H9 (cell line): ENCODE measurements around the gene SSBP3. TPM values are rescaled to one million over a fixed set of nuclear protein-coding genes. Genes with fewer than 3 reads are reported as not detected.

Experiments used
- DNase-seq: peaks from one replicate; pipeline ENCODE4 v3.0.0-alpha.2; 2017
- H2AFZ ChIP-seq: one replicate; pipeline ENCODE4 v1.6.1; 2013; ENCODE audit warnings: mild to moderate bottlenecking, low read length, control low read depth, moderate library complexity
- H2AK5ac ChIP-seq: 2 replicates; pipeline ENCODE4 v1.6.1; 2013; ENCODE audit warnings: low read length, control low read depth, mixed read lengths; ENCODE audit not compliant: insufficient read length
- H2BK120ac ChIP-seq: one replicate; pipeline ENCODE4 v1.6.1; 2013; ENCODE audit warnings: low read depth, mild to moderate bottlenecking, low read length, control low read depth, inconsistent platforms; ENCODE audit not compliant: poor library complexity, severe bottlenecking
- H2BK12ac ChIP-seq: 2 replicates; pipeline ENCODE4 v1.6.1; 2013; ENCODE audit warnings: low read length, control low read depth, mixed read lengths, low read depth; ENCODE audit not compliant: insufficient read length
- H2BK15ac ChIP-seq: 2 replicates; pipeline ENCODE4 v1.6.1; 2013; ENCODE audit warnings: low read depth, low read length, control low read depth
- H2BK20ac ChIP-seq: one replicate; pipeline ENCODE4 v1.6.1; 2013; ENCODE audit warnings: low read depth, mild to moderate bottlenecking, low read length, control low read depth, inconsistent platforms; ENCODE audit not compliant: poor library complexity, severe bottlenecking
- H2BK5ac ChIP-seq: 2 replicates; pipeline ENCODE4 v1.6.1; 2013; ENCODE audit warnings: low read length, control low read depth, mixed read lengths; ENCODE audit not compliant: insufficient read length
- H3K14ac ChIP-seq: 2 replicates; pipeline ENCODE4 v1.6.1; 2013; ENCODE audit warnings: low read length, control low read depth; ENCODE audit not compliant: insufficient read depth
- H3K18ac ChIP-seq: 2 replicates; pipeline ENCODE4 v1.6.1; 2013; ENCODE audit warnings: low read depth, mild to moderate bottlenecking, mixed read lengths, low read length, control low read depth; ENCODE audit not compliant: insufficient read length
- H3K23ac ChIP-seq: 2 replicates; pipeline ENCODE4 v1.6.1; 2013; ENCODE audit warnings: low read length, control low read depth, mixed read lengths, low read depth; ENCODE audit not compliant: insufficient read length
- H3K23me2 ChIP-seq: 2 replicates; pipeline ENCODE4 v1.6.1; 2013; ENCODE audit warnings: low read depth, mild to moderate bottlenecking, mixed read lengths, low read length, control low read depth; ENCODE audit not compliant: insufficient read length, poor library complexity, severe bottlenecking
- H3K27ac ChIP-seq: 2 replicates; pipeline ENCODE4 v1.5.1; 2013; ENCODE audit warnings: low read length, control low read depth, mixed read lengths, low read depth; ENCODE audit not compliant: insufficient read length
- H3K27me3 ChIP-seq: 2 replicates; pipeline ENCODE4 v1.6.1; 2013; ENCODE audit warnings: low read length, control low read depth, inconsistent platforms; ENCODE audit not compliant: insufficient read depth
- H3K4ac ChIP-seq: 2 replicates; pipeline ENCODE4 v1.6.1; 2013; ENCODE audit warnings: low read depth, mild to moderate bottlenecking, control low read depth, inconsistent platforms, low read length, moderate library complexity
- H3K4me1 ChIP-seq: 2 replicates; pipeline ENCODE4 v1.6.1; 2013; ENCODE audit warnings: low read length, control low read depth, inconsistent platforms; ENCODE audit not compliant: insufficient read depth
- H3K4me2 ChIP-seq: 2 replicates; pipeline ENCODE4 v1.6.1; 2013; ENCODE audit warnings: low read length, control low read depth, mixed read lengths; ENCODE audit not compliant: insufficient read length, insufficient read depth
- H3K56ac ChIP-seq: 2 replicates; pipeline ENCODE4 v1.6.1; 2013; ENCODE audit warnings: low read depth, mild to moderate bottlenecking, mixed read lengths, low read length, control low read depth; ENCODE audit not compliant: insufficient read length
- H3K79me1 ChIP-seq: 2 replicates; pipeline ENCODE4 v1.6.1; 2013; ENCODE audit warnings: low read depth, mild to moderate bottlenecking, moderate library complexity, low read length, control low read depth, inconsistent platforms; ENCODE audit not compliant: insufficient read depth, poor library complexity, severe bottlenecking
- H3K79me2 ChIP-seq: 2 replicates; pipeline ENCODE4 v1.6.1; 2013; ENCODE audit warnings: low read length, control low read depth, inconsistent platforms; ENCODE audit not compliant: insufficient read depth
- H3K9ac ChIP-seq: 2 replicates; pipeline ENCODE4 v1.6.1; 2013; ENCODE audit warnings: low read length, control low read depth, mixed read lengths; ENCODE audit not compliant: insufficient read length; ENCODE audit errors: extremely low read depth
- H3K9me3 ChIP-seq: one replicate; pipeline ENCODE4 v1.6.1; 2013; ENCODE audit warnings: low read depth, low read length, inconsistent platforms; ENCODE audit not compliant: control insufficient read depth
- H3T11ph ChIP-seq: one replicate; pipeline ENCODE4 v1.6.1; 2013; ENCODE audit warnings: mild to moderate bottlenecking, low read length, control low read depth, inconsistent platforms
- H4K20me1 ChIP-seq: one replicate; pipeline ENCODE4 v1.6.1; 2013; ENCODE audit not compliant: control insufficient read depth, insufficient read length, insufficient read depth
- H4K5ac ChIP-seq: 2 replicates; pipeline ENCODE4 v1.6.1; 2013; ENCODE audit warnings: low read depth, mild to moderate bottlenecking, mixed read lengths, low read length, control low read depth; ENCODE audit not compliant: insufficient read length
- H4K8ac ChIP-seq: replicated peaks from 2 replicates; pipeline ENCODE4 v1.6.1; 2013; ENCODE audit warnings: low read length, control low read depth, mixed read lengths, low read depth; ENCODE audit not compliant: insufficient read length
- H4K91ac ChIP-seq: 2 replicates; pipeline ENCODE4 v1.6.1; 2013; ENCODE audit warnings: low read depth, mild to moderate bottlenecking, moderate library complexity, mixed read lengths, low read length, control low read depth; ENCODE audit not compliant: insufficient read length
- H3K27ac Mint-ChIP-seq, 3 experiments: 2 replicates in 2 of 3; 3 replicates in 1 of 3; pipeline ENCODE4 v1.8.0; 2020 to 2021; ENCODE audit warnings: mixed read lengths in 3 of 3, mild to moderate bottlenecking in 1 of 3, moderate library complexity in 1 of 3
- H3K27me3 Mint-ChIP-seq: 2 replicates; pipeline ENCODE4 v1.8.0; 2021; ENCODE audit warnings: low read depth, mild to moderate bottlenecking, moderate library complexity, mixed read lengths
- H3K36me3 Mint-ChIP-seq, 3 experiments: 2 replicates in 2 of 3; 3 replicates in 1 of 3; pipeline ENCODE4 v1.8.0; 2020 to 2021; ENCODE audit warnings: low read depth in 3 of 3, mixed read lengths in 3 of 3; ENCODE audit not compliant: insufficient read depth in 1 of 3
- H3K4me1 Mint-ChIP-seq, 2 experiments: 2 replicates each; pipeline ENCODE4 v1.8.0; 2020; ENCODE audit warnings: mixed read lengths in 2 of 2
- H3K4me3 Mint-ChIP-seq, 2 experiments: 2 replicates in 1 of 2; 3 replicates in 1 of 2; pipeline ENCODE4 v1.8.0; 2020 to 2021; ENCODE audit warnings: mild to moderate bottlenecking in 2 of 2, mixed read lengths in 2 of 2, moderate library complexity in 1 of 2
- H3K9me3 Mint-ChIP-seq, 2 experiments: 2 replicates in 1 of 2; 3 replicates in 1 of 2; pipeline ENCODE4 v1.8.0; 2020; ENCODE audit warnings: mild to moderate bottlenecking in 2 of 2, mixed read lengths in 2 of 2, moderate library complexity in 1 of 2
- CTCF ChIP-seq: fragments of 200-600 bp; sonication (generic); conservative IDR thresholded peaks from 3 replicates; pipeline ENCODE4 v1.8.0; 2021; ENCODE audit warnings: antibody characterized with exemption, mild to moderate bottlenecking
- WGBS: extraction: QIAGEN DNeasy Blood & Tissue Kit; methylation state at CpG from one replicate; pipeline ENCODE4 v1.1.7; 2013; ENCODE audit warnings: missing lambda C conversion rate, low lambda C conversion rate, mixed read lengths; ENCODE audit not compliant: insufficient read length; ENCODE audit errors: extremely low coverage; 5-methylcytosine and 5-hydroxymethylcytosine counted together
- total RNA-seq: library from RNA; stranded (reverse); gene quantifications from 2 replicates; pipeline ENCODE4 v1.2.1, GENCODE V29; 2021

SSBP3 gene
- total RNA-seq, 1 experiment from 2014 or later: 126 TPM

- peaks cover 30% of the 10 kb centered on the region; the same call in 1 of the 2 replicates for H3K79me2 ChIP-seq
- H3K4me3 Mint-ChIP-seq: no peak overlapping the region
- H3K4me1 Mint-ChIP-seq: peaks cover 89 to 92% of the 10 kb centered on the region in 2 experiments
- no peak overlapping the region for H3K18ac ChIP-seq
- H4K20me1 ChIP-seq: peaks cover 3% of the 10 kb centered on the region
- H3K27me3 ChIP-seq: no peaks in the 10 kb centered on the region
- no peak overlapping the region for H2BK12ac ChIP-seq
- no peak overlapping the region for H2BK5ac ChIP-seq
- no peak overlapping the region for H2BK120ac ChIP-seq
- H3K4me2 ChIP-seq: no peak overlapping the region
- no peaks in the 10 kb centered on the region for H3K9me3 ChIP-seq
- H3K4me1 ChIP-seq: peaks cover 14% of the 10 kb centered on the region; the same call in 1 of the 2 replicates
- WGBS: no CpG with 5 or more reads among the region's 5 CpGs
- H3K4ac ChIP-seq: no peak overlapping the region
- no peak overlapping the region for H3K14ac ChIP-seq
- no peaks in the 10 kb centered on the region for H3K23me2 ChIP-seq
- H4K8ac ChIP-seq: no peak overlapping the region
- no peak overlapping the region for H2AK5ac ChIP-seq
- H3K79me1 ChIP-seq: peaks cover 6% of the 10 kb centered on the region
- H2AFZ ChIP-seq: no peak overlapping the region
- TF ChIP-seq CTCF: no peak
- H2BK20ac ChIP-seq: no peak overlapping the region
- H3K23ac ChIP-seq: no peak overlapping the region
- H2BK15ac ChIP-seq: no peak overlapping the region
- DNase-seq: no peak
- no peak overlapping the region for H3K56ac ChIP-seq
- no peak overlapping the region for H3K27ac ChIP-seq
- peaks cover 0 to 4% of the 10 kb centered on the region in 2 experiments; a peak in 2 of 5 replicates for H3K9me3 Mint-ChIP-seq
- H4K91ac ChIP-seq: no peak overlapping the region
- H3K36me3 Mint-ChIP-seq: peaks cover 0 to 11% (median 3%) of the 10 kb centered on the region in 3 experiments; a peak in 3 of 7 replicates
- no peak overlapping the region for H4K5ac ChIP-seq
- no peak overlapping the region for H3K9ac ChIP-seq
- peak overlapping the region in 1 of 3 experiments; percentile 72; a peak in 1 of 7 replicates for H3K27ac Mint-ChIP-seq
- no peak overlapping the region for H3T11ph ChIP-seq
- no peaks in the 10 kb centered on the region for H3K27me3 Mint-ChIP-seq
Observed at GRCh38 chr1:54302549-54302948, 103.6 kb downstream of the SSBP3 start.
